ENCODE results near the gene GRIPAP1.

DNA sequence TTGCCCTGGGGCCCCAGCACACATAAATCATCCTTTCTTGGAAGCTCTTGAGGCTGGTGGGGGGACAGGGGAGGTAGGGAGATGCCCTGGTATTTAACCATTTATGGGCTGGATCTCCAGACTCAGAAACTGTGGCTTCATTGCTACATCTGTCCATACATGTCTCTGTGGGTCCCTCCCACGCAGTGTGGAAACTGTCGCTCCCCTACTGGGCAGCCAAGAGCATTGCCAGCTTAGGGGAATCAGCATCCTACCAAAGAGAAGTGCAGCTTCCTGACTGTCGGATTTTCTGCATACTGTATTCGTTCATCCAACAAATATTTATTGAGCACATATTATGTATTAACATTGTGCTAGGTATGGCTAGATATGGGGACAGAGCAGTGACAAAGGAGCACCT lies 3.7 kb downstream of the GRIPAP1 start:
- no peak for TF ChIP-seq ZNF70 (CRISPR knock-in tag; IDR thresholded peaks at IDR 0.05)
- TF ChIP-seq, protein P1, sequence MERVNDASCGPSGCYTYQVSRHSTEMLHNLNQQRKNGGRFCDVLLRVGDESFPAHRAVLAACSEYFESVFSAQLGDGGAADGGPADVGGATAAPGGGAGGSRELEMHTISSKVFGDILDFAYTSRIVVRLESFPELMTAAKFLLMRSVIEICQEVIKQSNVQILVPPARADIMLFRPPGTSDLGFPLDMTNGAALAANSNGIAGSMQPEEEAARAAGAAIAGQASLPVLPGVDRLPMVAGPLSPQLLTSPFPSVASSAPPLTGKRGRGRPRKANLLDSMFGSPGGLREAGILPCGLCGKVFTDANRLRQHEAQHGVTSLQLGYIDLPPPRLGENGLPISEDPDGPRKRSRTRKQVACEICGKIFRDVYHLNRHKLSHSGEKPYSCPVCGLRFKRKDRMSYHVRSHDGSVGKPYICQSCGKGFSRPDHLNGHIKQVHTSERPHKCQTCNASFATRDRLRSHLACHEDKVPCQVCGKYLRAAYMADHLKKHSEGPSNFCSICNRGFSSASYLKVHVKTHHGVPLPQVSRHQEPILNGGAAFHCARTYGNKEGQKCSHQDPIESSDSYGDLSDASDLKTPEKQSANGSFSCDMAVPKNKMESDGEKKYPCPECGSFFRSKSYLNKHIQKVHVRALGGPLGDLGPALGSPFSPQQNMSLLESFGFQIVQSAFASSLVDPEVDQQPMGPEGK (CRISPR knock-in tag; IDR thresholded peaks at IDR 0.05; ENCODE audit: borderline replicate concordance) = no peak
- TF ChIP-seq, protein P2, sequence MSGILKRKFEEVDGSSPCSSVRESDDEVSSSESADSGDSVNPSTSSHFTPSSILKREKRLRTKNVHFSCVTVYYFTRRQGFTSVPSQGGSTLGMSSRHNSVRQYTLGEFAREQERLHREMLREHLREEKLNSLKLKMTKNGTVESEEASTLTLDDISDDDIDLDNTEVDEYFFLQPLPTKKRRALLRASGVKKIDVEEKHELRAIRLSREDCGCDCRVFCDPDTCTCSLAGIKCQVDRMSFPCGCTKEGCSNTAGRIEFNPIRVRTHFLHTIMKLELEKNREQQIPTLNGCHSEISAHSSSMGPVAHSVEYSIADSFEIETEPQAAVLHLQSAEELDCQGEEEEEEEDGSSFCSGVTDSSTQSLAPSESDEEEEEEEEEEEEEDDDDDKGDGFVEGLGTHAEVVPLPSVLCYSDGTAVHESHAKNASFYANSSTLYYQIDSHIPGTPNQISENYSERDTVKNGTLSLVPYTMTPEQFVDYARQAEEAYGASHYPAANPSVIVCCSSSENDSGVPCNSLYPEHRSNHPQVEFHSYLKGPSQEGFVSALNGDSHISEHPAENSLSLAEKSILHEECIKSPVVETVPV (CRISPR knock-in tag; IDR thresholded peaks at IDR 0.05) = no peak
- TF ChIP-seq ARNTL (CRISPR knock-in tag; IDR thresholded peaks at IDR 0.05; ENCODE audit: borderline replicate concordance, low read depth) = no peak
- no peak for TF ChIP-seq ZFP30 (CRISPR knock-in tag; IDR thresholded peaks at IDR 0.05)
- no peak for TF ChIP-seq OSR1 (CRISPR knock-in tag; IDR thresholded peaks at IDR 0.05)
- no peak for TF ChIP-seq CSDC2 (CRISPR knock-in tag; IDR thresholded peaks at IDR 0.05)
- TF ChIP-seq TCF4 (CRISPR knock-in tag; IDR thresholded peaks at IDR 0.05; ENCODE audit: borderline replicate concordance) = no peak
- TF ChIP-seq ESRRG (CRISPR knock-in tag; IDR thresholded peaks at IDR 0.05) = no peak
- TF ChIP-seq ZNF565 (CRISPR knock-in tag; conservative IDR thresholded peaks at IDR 0.05; ENCODE audit: low read depth) = no peak
- no peak for TF ChIP-seq ZNF8 (CRISPR knock-in tag; IDR thresholded peaks at IDR 0.05)
- no peak for TF ChIP-seq ZFP3 (CRISPR knock-in tag; IDR thresholded peaks at IDR 0.05)
- no peak for TF ChIP-seq TOX (CRISPR knock-in tag; IDR thresholded peaks at IDR 0.05; ENCODE audit: borderline replicate concordance)
